Cardiac muscle cell (in vitro differentiated cells and primary cell): ENCODE measurements around the gene UNC93A. TPM values are rescaled to one million over a fixed set of nuclear protein-coding genes. Genes with fewer than 3 reads are reported as not detected.
"Not testable (repeated sequence)": the region's sequence is repeated elsewhere in the genome, so short reads cannot be mapped to it uniquely, and the experiment has no call there.

Experiments used
- DNase-seq, 2 donors: peaks; one replicate each; pipeline versions ENCODE4 v3.0.0 to v3.0.0-alpha.2; 2010 to 2017; ENCODE audit warnings: low read depth in 1 of 2, low spot score in 1 of 2
- H3K27ac ChIP-seq: fragments of 200-600 bp; sonication (generic); 2 replicates; pipeline ENCODE4 v1.5.1; 2016
- H3K27me3 ChIP-seq: fragments of 200-600 bp; sonication (generic); 2 replicates; pipeline ENCODE4 v1.6.0; 2016; ENCODE audit warnings: control low read depth
- H3K36me3 ChIP-seq: fragments of 200-600 bp; sonication (generic); 2 replicates; pipeline ENCODE4 v1.5.1; 2016; ENCODE audit warnings: control low read depth
- H3K4me1 ChIP-seq: fragments of 200-600 bp; sonication (generic); 2 replicates; pipeline ENCODE4 v1.8.1; 2017; ENCODE audit warnings: low read depth, mild to moderate bottlenecking, mixed run types
- H3K4me3 ChIP-seq: fragments of 200-600 bp; sonication (generic); 2 replicates; pipeline ENCODE4 v1.5.1; 2016; ENCODE audit warnings: mild to moderate bottlenecking
- H3K9me3 ChIP-seq: fragments of 200-600 bp; sonication (generic); 2 replicates; pipeline ENCODE4 v1.5.1; 2017; ENCODE audit warnings: low read depth, mild to moderate bottlenecking, control low read depth
- CTCF ChIP-seq: IDR thresholded peaks from 2 replicates; pipeline ENCODE4 v1.5.1; 2012; ENCODE audit warnings: low read depth, mild to moderate bottlenecking, low read length
- polyA plus RNA-seq: library from polyadenylated mRNA; unstranded; fragments of >200 nt; fragmentation: Nextera tagmentation; extraction: Ambion mirVana; gene quantifications from 2 replicates; pipeline ENCODE4 v1.2.1, GENCODE V29; 2016
- total RNA-seq: library from RNA; depleted of rRNA; stranded (reverse); fragments of >200 nt; gene quantifications from 2 replicates; pipeline ENCODE4 v1.2.3, GENCODE V29; 2016

The UNC93A gene
- total and polyA plus RNA-seq, 2 experiments from 2014 or later, result not detected

GRCh38 chr6:167266830-167267555, 24.1 kb upstream of the UNC93A start:
- Histone ChIP-seq H3K36me3 (no peaks in the 10 kb centered on the region), H3K4me1 (peaks cover under 1% of the 10 kb centered on the region), H3K27ac (no peak overlapping the region), H3K9me3 (no peaks in the 10 kb centered on the region), H3K27me3 (no peaks in the 10 kb centered on the region), H3K4me3 (no peak overlapping the region)
- TF ChIP-seq CTCF, result no peak
- no peak for DNase-seq

GRCh38 chr6:167267556-167267898, 23.6 kb upstream of the UNC93A start:
- H3K9me3 ChIP-seq, H3K4me3 ChIP-seq, H3K4me1 ChIP-seq, H3K36me3 ChIP-seq, H3K27ac ChIP-seq, H3K27me3 ChIP-seq, DNase-seq: not testable (repeated sequence)

- Histone ChIP-seq H3K4me3 (no peak overlapping the region), H3K9me3 (no peaks in the 10 kb centered on the region), H3K4me1 (peaks cover 6% of the 10 kb centered on the region), H3K27me3 (no peaks in the 10 kb centered on the region), H3K27ac (no peak overlapping the region), H3K36me3 (no peaks in the 10 kb centered on the region)
- no peak for TF ChIP-seq CTCF
- DNase-seq, result no peak
Measured at GRCh38 chr6:167267921-167268401, 23.2 kb upstream of the UNC93A start.

GRCh38 chr6:167268683-167269280, 22.3 kb upstream of the UNC93A start:
- no peaks in the 10 kb centered on the region for H3K36me3 ChIP-seq
- DNase-seq, result no peak
- no peaks in the 10 kb centered on the region for H3K27me3 ChIP-seq
- peaks cover 6% of the 10 kb centered on the region for H3K4me1 ChIP-seq
- no peak overlapping the region for H3K27ac ChIP-seq
- TF ChIP-seq CTCF, result no peak
- no peak overlapping the region for H3K4me3 ChIP-seq
- no peaks in the 10 kb centered on the region for H3K9me3 ChIP-seq

GRCh38 chr6:167270499-167271311, 20.4 kb upstream of the UNC93A start:
- H3K9me3 ChIP-seq, result no peaks in the 10 kb centered on the region
- no peak overlapping the region for H3K4me3 ChIP-seq
- peaks cover 6% of the 10 kb centered on the region for H3K4me1 ChIP-seq
- H3K27me3 ChIP-seq, result no peaks in the 10 kb centered on the region
- H3K36me3 ChIP-seq, result no peaks in the 10 kb centered on the region
- no peak for TF ChIP-seq CTCF
- no peak for DNase-seq
- H3K27ac ChIP-seq, result no peak overlapping the region
